Sigmoid colon (tissue), 7 donors: ENCODE results near the gene HHAT. TPM values are rescaled to one million over a fixed set of nuclear protein-coding genes. Genes with fewer than 3 reads are reported as not detected.

Experiments
- DNase-seq: peaks from one replicate; pipeline ENCODE4 v3.0.0-alpha.2; 2019
- H3K27ac ChIP-seq, 4 donors: fragments of 200-600 bp; sonication (generic); one replicate each; pipeline ENCODE4 v1.5.1; 2016 to 2019; ENCODE audit warnings: mild to moderate bottlenecking in 1 of 4
- H3K27me3 ChIP-seq, 3 donors: fragments of 200-600 bp; sonication (generic); one replicate each; pipeline ENCODE4 v1.5.1; 2019; ENCODE audit warnings: mild to moderate bottlenecking in 1 of 3
- H3K36me3 ChIP-seq, 4 donors: fragments of 200-600 bp; sonication (generic); one replicate each; pipeline ENCODE4 v1.5.1; 2016 to 2019
- H3K4me1 ChIP-seq, 4 donors: fragments of 200-600 bp; sonication (generic); one replicate each; pipeline ENCODE4 v1.5.1; 2017 to 2019
- H3K4me3 ChIP-seq, 4 donors: fragments of 200-600 bp; sonication (generic); one replicate each; pipeline ENCODE4 v1.5.1; 2017 to 2019; ENCODE audit warnings: mild to moderate bottlenecking in 2 of 4, moderate library complexity in 1 of 4
- H3K9me3 ChIP-seq, 4 donors: fragments of 200-600 bp in 3 of 4; sonication (generic) in 3 of 4; one replicate each; pipeline versions ENCODE4 v1.5.1 to v1.6.1; 2013 to 2019
- CTCF ChIP-seq, 4 experiments: fragments of 450-650 bp in 3 of 4; fragments of 200-600 bp in 1 of 4; IDR thresholded peaks; one replicate each; pipeline ENCODE4 v1.5.1; 2016 to 2019; ENCODE audit warnings: antibody characterized with exemption in 4 of 4, mild to moderate bottlenecking in 3 of 4, moderate library complexity in 2 of 4
- EP300 ChIP-seq, 4 donors: sonication (generic); formaldehyde crosslinking; IDR thresholded peaks; one replicate each; pipeline ENCODE4 v1.6.1; 2017; ENCODE audit warnings: antibody characterized with exemption in 4 of 4
- POLR2A ChIP-seq, 2 donors: fragments of 450-650 bp; IDR thresholded peaks; one replicate each; pipeline ENCODE4 v1.6.1; 2016; ENCODE audit warnings: antibody characterized with exemption in 2 of 2, mild to moderate bottlenecking in 2 of 2, moderate library complexity in 2 of 2
- POLR2AphosphoS5 ChIP-seq, 4 donors: sonication (generic); formaldehyde crosslinking; IDR thresholded peaks; one replicate each; pipeline ENCODE4 v1.6.1; 2017; ENCODE audit warnings: antibody characterized with exemption in 4 of 4
- WGBS, 2 donors: extraction: QIAGEN DNeasy Blood & Tissue Kit; methylation state at CpG; one replicate each; pipeline ENCODE4 v1.1.7; 2013; 5-methylcytosine and 5-hydroxymethylcytosine counted together
- intact Hi-C: fragments of 100-400 bp; cut with DNase I; formaldehyde crosslinking; loops from one replicate; pipeline ENCODE4 v1.15.1; 2023
- polyA plus RNA-seq, 3 donors: library from polyadenylated mRNA; stranded (reverse); fragments of 200-250 nt; gene quantifications; one replicate each; pipeline ENCODE4 v1.2.3, GENCODE V29; 2013
- total RNA-seq, 4 donors: library from RNA; depleted of rRNA; stranded (reverse); fragments of >200 nt; gene quantifications; one replicate each; pipeline ENCODE4 v1.1.0, GENCODE V29; 2016
- donor health status: healthy with polysubstance abuse.
- donor health status: Bipolar disorder and iron deficiency.
- donor health status: healthy.

HHAT gene
- total and polyA plus RNA-seq, 7 donors = 0.46 to 6.4 (median 2.1) TPM

DNA sequence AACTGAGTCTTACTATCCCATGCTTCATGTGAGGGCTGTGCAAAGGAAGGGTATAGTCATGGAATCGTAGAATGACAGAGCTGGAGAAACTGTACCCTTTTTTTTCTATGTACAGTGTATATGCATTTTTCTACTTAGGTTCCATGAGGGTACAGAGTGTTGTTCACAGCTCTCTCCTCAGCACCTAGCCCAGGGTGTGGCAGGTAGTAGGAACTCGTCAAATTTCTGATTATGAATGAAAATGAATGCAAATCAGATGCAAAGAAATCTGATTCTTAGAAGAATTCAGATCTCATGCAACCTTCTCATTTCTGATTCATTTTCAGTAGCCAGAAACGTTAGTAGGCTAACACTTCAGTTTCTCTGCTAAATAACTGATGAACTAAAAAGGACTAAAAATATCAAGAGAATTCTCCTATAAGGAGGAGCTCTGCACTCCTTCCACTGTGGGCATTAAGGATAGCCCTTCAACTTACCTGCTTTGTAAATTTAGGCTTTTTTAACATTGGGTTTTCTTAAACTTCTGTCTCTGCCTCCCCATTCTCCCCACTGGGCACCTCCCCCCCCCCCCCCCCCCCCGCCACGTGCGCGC, 18.0 kb upstream of the HHAT start:
- Histone ChIP-seq H3K27me3 (no peaks in the 10 kb centered on the region), H3K36me3 (no peaks in the 10 kb centered on the region), H3K4me1 (peaks cover 0 to 14% (median 9%) of the 10 kb centered on the region in 4 donors), H3K9me3 (no peaks in the 10 kb centered on the region), H3K27ac (peak overlapping the region in 2 of 4 donors; percentile 56 to 70), H3K4me3 (peak overlapping the region in 3 of 4 donors; percentile 37 to 50 (median 46))
- DNase-seq = no peak
- WGBS, 2 donors = 13 to 21% methylated on average over 6 to 7 of the region's 7 CpGs
- intact Hi-C loops = loop anchor here (2.0 to 5.0 kb wide), 4 partner anchors 48 to 448 kb away; no protein-coding TSS in a partner anchor
- TF ChIP-seq CTCF (IDR thresholded peaks at IDR 0.05) = no peak
- no peak for TF ChIP-seq POLR2A (IDR thresholded peaks at IDR 0.05)
- no peak for TF ChIP-seq EP300 (IDR thresholded peaks at IDR 0.05)
- TF ChIP-seq POLR2AphosphoS5 (IDR thresholded peaks at IDR 0.05) = no peak

DNA sequence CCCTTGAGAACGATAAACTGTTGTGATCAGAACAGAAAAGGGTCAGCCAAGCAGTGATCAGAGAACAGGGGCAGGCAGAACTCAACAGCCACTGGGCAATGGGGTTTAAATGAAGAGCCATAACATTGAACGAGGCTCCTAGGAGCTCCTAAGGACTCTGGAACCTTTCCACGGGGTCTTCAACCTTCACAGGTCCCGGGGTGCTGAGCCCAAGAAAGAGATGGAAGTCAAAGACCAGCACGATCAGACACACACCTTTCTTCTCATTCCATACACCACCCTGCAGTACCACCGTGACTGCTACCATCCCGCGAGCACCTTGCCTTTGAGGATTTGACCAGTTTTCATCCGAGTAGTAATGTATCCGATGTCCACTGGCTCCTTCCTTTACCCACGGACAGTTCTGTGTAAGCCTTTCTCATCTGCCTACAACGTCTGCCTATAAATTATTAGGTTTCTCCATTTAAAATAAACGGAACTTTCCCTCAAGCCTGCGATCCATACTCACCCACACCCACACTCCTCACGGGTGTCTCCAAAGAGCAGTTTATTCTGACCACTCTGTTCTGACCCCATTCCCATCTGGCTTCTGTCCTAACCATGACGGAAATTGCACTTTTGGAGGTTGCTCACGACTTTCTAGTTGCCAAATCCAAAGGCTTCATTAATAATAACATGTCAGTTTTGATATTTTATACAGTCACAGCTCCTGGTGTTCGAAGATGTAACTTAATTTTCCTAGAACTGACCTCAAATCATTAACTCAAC, 16.8 kb upstream of the HHAT start:
- TF ChIP-seq POLR2AphosphoS5 (IDR thresholded peaks at IDR 0.05) (peak in 2 of 4 donors; percentile 35 to 40), CTCF (IDR thresholded peaks at IDR 0.05) (no peak), POLR2A (IDR thresholded peaks at IDR 0.05) (no peak)
- Histone ChIP-seq H3K9me3 (no peaks in the 10 kb centered on the region), H3K27me3 (no peaks in the 10 kb centered on the region), H3K4me3 (peak overlapping the region in 3 of 4 donors; percentile 37 to 50 (median 46)), H3K27ac (peak overlapping the region; percentile 56 to 70 (median 64)), H3K4me1 (peaks cover 0 to 14% (median 9%) of the 10 kb centered on the region in 4 donors), H3K36me3 (no peaks in the 10 kb centered on the region)
- intact Hi-C loops = loop anchor here (2.0 to 5.0 kb wide), 4 partner anchors 50 to 450 kb away; no protein-coding TSS in a partner anchor
- DNase-seq = no peak
- WGBS, 2 donors = 53 to 67% methylated on average over 18 of the region's 18 CpGs

DNA sequence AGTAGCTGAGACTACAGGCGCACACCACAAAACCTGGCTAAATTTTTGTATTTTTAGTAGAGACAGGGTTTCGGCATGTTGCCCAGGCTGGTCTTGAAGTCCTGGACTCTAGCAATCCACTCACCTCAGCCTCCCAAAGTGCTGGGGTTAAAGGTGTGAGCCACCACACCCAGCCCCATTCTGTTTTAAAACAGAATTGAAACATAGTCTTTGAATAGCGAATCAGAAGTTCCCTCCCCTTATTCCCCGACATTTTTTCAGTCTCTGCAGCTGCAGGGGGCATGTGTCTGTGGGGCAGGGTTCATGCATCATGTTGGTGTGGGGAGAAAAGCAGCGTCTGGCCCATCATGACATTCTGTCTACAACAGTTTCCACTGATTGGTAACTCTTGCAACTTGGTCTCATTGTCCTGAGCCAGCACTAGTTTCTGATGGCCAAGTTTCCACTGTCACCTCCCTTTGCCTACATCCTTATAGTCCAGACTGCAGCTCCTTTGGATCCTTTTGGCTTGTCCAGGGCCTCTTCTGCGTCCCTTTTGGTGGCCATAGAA, 15.6 kb upstream of the HHAT start:
- intact Hi-C loops = loop anchor here (5.0 kb wide), 2 partner anchors 51 to 451 kb away; no protein-coding TSS in a partner anchor
- Histone ChIP-seq H3K36me3 (no peaks in the 10 kb centered on the region), H3K9me3 (no peaks in the 10 kb centered on the region), H3K4me1 (peaks cover 0 to 14% (median 9%) of the 10 kb centered on the region in 4 donors), H3K4me3 (no peak overlapping the region), H3K27ac (no peak overlapping the region), H3K27me3 (no peaks in the 10 kb centered on the region)
- TF ChIP-seq POLR2AphosphoS5 (IDR thresholded peaks at IDR 0.05) (no peak), POLR2A (IDR thresholded peaks at IDR 0.05) (no peak), EP300 (IDR thresholded peaks at IDR 0.05) (no peak), CTCF (IDR thresholded peaks at IDR 0.05) (no peak)
- no peak for DNase-seq
- WGBS, 2 donors = 76 to 79% methylated on average over 6 of the region's 6 CpGs

DNA sequence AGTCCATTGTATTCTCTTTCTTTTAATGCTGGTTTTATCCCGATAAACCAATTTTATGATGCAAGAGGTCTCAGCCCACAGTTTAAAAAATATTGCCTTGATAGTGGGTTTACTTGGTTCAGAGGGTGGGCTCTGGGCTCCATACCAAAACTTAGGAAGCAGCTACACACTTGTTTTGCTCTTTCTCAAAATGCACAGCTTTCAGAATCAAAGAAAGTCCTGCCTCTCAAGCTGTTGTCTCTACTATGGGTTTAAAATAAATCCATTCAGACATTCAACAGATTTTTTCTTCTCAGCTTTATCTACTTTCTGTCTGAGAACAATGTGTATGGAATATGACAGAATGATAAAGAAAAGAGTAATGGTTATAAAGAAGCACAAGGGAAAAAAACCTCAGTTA, 14.8 kb upstream of the HHAT start:
- Histone ChIP-seq H3K4me1 (peaks cover 0 to 14% (median 9%) of the 10 kb centered on the region in 4 donors), H3K36me3 (no peaks in the 10 kb centered on the region), H3K9me3 (no peaks in the 10 kb centered on the region), H3K27me3 (no peaks in the 10 kb centered on the region), H3K4me3 (no peak overlapping the region), H3K27ac (no peak overlapping the region)
- DNase-seq = no peak
- TF ChIP-seq EP300 (IDR thresholded peaks at IDR 0.05) (no peak), POLR2A (IDR thresholded peaks at IDR 0.05) (no peak), POLR2AphosphoS5 (IDR thresholded peaks at IDR 0.05) (no peak), CTCF (IDR thresholded peaks at IDR 0.05) (no peak)
- intact Hi-C loops = loop anchor here (5.0 kb wide), 2 partner anchors 52 to 452 kb away; no protein-coding TSS in a partner anchor
- WGBS, 2 donors = 92 to 96% methylated on average over 1 of the region's 1 CpG
